Measurements from ENCODE around the gene CCNK.
A peak's percentile ranks its signal among the peaks of the same experiment; 100 is the strongest.

Gene CCNK

GRCh38 chr14:99554757-99555531 lies 73.7 kb downstream of the CCNK start:
- no peak for DNase-seq

GRCh38 chr14:99556134-99556791 lies 75.1 kb downstream of the CCNK start:
- DNase-seq, result no peak

- peak; percentile 73 for DNase-seq
These were observed 78.2 kb downstream of the CCNK start for GRCh38 chr14:99559286-99559990.

GRCh38 chr14:99560403-99560802 lies 79.2 kb downstream of the CCNK start:
- no peak for DNase-seq

- DNase-seq, result no peak
These were observed 79.9 kb downstream of the CCNK start for GRCh38 chr14:99560922-99561683.

- DNase-seq, result no peak
These were observed 80.7 kb downstream of the CCNK start for GRCh38 chr14:99561864-99562263.

Data from fibroblast of skin of scalp (primary cell).